Measurements from ENCODE around the gene RHBG.

GRCh38 chr1:156338180-156338976 lies 30.6 kb upstream of the RHBG start, which contains the start of the genes CCT3 and TSACC:
- TF ChIP-seq CTCF (IDR thresholded peaks at IDR 0.05) (no peak), POLR2A (IDR thresholded peaks at IDR 0.05) (peak; percentile 68), POLR2AphosphoS5 (IDR thresholded peaks at IDR 0.05) (peak; percentile 92)

Data from prostate gland (tissue), 2 donors.